ENCODE measurements around the gene CYP4F3.

- no peak for TF ChIP-seq FOXM1 (IDR thresholded peaks at IDR 0.05; ENCODE audit: borderline replicate concordance)
- no peak for TF ChIP-seq L3MBTL2 (conservative IDR thresholded peaks at IDR 0.05)
- no peak for TF ChIP-seq BHLHE40 (IDR thresholded peaks at IDR 0.05; ENCODE audit: borderline replicate concordance)
- no peak for TF ChIP-seq FOXK2 (IDR thresholded peaks at IDR 0.05)
- TF ChIP-seq NFRKB (IDR thresholded peaks at IDR 0.05), result no peak
- TF ChIP-seq FOXA1 (IDR thresholded peaks at IDR 0.05), result no peak
Observed at GRCh38 chr19:15616627-15617270, 23.9 kb upstream of the CYP4F3 start.

Measured in HEK293T (cell line).